A549 treated with dexamethasone at 1 μM for 4 hours (cell line): ENCODE measurements around the gene DENND11. TPM values are rescaled to one million over a fixed set of nuclear protein-coding genes. Genes with fewer than 3 reads are reported as not detected.

ENCODE experiments used
- total RNA-seq: library from RNA; stranded (reverse); fragments of 200-300 nt; extraction: Qiagen RNA extraction; gene quantifications from 5 replicates; pipeline ENCODE4 v1.2.3, GENCODE V29; 2022

The DENND11 gene, protein sequence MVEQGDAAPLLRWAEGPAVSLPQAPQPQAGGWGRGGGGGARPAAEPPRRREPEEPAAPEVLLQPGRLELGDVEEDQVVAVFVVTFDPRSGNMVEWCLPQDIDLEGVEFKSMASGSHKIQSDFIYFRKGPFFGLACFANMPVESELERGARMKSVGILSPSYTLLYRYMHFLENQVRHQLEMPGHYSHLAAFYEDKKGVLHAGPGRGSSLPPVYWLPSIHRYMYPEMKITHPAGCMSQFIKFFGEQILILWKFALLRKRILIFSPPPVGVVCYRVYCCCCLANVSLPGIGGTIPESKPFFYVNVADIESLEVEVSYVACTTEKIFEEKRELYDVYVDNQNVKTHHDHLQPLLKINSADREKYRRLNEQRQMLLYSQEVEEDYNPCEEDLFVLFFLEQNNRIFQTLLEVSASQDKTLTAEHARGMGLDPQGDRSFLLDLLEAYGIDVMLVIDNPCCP
- total RNA-seq, result 4.6 to 6.8 TPM (median 6.1 TPM) in 5 replicates

DNA sequence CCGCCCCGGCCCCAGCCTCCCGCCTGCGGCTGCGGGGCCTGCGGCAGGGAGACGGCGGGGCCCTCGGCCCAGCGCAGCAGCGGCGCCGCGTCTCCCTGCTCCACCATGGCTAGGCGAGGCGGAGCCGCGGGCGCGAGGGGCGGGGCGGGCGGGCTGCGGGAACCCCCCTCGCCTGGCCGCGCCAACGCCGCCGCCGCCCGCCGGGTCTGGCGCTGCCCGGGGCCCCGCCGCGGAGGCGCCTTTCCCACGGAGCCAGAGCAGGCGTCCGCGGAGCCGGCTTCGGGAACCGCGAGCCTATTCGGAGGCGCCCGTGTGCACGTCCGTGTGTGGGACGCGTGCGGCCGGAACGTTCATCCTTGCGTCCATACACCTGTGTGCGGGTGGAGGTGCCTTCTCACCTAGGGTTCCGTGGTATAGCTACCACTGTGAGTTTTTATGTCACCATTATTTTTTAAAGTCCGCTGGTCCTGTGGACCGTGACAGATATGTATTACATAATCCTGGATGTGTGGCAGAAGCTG, at the start of gene DENND11:
Gene DENND11 (minus strand): TSS at position 120 of the 521 bp plus-strand sequence. CDS start 13 bp downstream, at position 107.

DNA sequence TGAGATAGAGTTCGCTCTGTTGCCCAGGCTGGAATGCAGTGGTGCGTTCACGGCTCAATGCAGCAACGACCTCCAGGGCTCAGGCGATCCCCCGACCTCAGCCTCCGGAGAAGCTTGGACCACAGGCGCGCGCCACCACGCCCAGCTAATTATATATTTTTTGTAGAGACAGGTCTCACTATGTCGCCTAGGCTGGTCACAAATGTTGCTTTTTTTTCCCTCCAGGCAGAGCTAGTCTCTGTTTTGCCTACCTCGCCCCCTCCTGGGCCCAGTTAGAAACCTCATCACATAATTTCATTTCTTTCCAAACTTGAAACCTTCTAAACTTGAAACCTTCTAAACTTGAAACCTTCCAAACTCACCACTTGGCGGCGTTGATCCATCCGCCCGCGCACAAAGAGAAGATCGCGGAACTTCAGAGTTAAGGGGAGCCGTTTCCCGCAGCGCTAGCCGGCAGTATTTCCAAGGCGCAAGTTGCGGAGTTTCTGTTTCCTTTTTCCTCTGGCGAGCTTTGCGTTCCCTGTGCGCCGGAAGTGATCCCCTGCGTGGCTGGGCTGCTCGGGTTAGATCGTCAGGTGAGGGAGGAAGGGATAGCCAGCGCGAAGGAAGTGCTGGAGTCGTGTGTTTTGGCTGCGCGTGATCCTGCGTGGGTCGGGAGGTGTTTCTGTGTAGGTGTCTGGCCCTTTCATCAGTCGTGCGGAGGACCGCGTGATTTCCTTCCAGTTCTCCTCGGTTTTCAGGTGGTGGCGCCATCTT, 36.0 kb upstream of the DENND11 start, which contains the start of gene SSBP1:
Gene SSBP1 (plus strand): TSS at position 523 of the 756 bp plus-strand sequence. CDS start 809 bp downstream, outside the sequence.

DNA sequence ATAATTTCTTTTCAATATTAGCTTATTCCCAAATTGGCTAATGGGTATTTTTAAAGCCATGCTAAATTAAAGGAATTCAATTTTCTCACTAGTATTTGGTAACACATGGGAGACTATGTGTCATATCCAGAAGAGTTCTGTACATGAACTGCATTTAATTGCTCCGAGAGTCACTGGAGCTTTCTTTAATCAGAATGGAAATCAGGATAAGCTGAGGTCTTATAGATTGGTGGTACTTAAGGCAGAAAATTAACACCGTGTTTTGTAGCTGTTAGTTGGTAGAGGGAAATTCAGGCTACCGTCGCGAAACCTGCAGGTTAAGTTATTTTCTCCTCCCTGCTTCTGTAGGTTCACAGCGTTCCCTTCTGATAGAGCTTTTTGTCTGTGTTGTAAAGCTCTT, 6.4 kb upstream of the DENND11 start, which contains the start of gene WEE2:
Gene WEE2 (plus strand): TSS at position 3 of the 400 bp plus-strand sequence. CDS start 406 bp downstream, outside the sequence.

Other genes starting within 250 kb of the DENND11 start
- 26.8 to 33.3 TPM (median 31.8 TPM) in 5 replicates for gene AGK, start 150.8 kb downstream of the DENND11 start, total RNA-seq
- not detected in 5 replicates for gene WEE2, start 6.2 kb upstream of the DENND11 start, total RNA-seq
- gene SSBP1, start 36.2 kb upstream of the DENND11 start, total RNA-seq, result 280 to 363 TPM (median 299 TPM) in 5 replicates
- 0.10 TPM in 1 of 5 replicates, not detected in the others for gene TAS2R3, start 61.9 kb upstream of the DENND11 start, total RNA-seq
- 0.11 to 0.17 TPM (median 0.11 TPM) in 5 replicates for gene TAS2R4, start 74.5 kb upstream of the DENND11 start, total RNA-seq
- gene TAS2R5, start 88.1 kb upstream of the DENND11 start, total RNA-seq, result 0.26 to 0.50 TPM (median 0.43 TPM) in 5 replicates
- not detected in 5 replicates for gene PRSS37, start 139.3 kb upstream of the DENND11 start, total RNA-seq
- gene OR9A4, start 214.2 kb upstream of the DENND11 start, total RNA-seq, result not detected in 5 replicates
- not detected in 5 replicates for gene CLEC5A, start 244.8 kb upstream of the DENND11 start, total RNA-seq